ENCODE data around the gene CPAMD8.

DNA sequence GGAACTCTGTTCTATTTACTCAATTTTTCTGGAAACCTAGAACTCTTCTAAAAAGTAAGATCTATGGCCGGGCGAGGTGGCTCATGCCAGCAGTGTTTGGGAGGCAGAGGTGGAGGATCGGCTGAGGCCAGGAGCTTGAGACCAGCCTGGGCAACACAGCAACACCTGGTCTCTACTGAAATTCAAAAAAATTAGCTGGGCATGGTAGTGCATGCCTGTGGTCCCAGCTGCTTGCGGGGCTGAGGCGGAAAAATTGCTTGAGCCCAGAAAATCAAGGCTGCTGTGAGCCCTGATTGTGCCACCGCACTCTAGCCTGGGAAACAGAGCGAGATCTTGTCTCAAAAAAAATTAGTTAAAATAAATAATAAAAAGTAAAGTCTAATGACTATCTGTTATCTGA, 109.2 kb downstream of the CPAMD8 start:
- TF ChIP-seq YBX1 (IDR thresholded peaks at IDR 0.05) (no peak), MXI1 (IDR thresholded peaks at IDR 0.05; ENCODE audit: low read depth, low read length) (no peak), TAF1 (IDR thresholded peaks at IDR 0.05; ENCODE audit: borderline replicate concordance, low read depth, low read length) (no peak), EZH2 (IDR thresholded peaks at IDR 0.05; ENCODE audit: borderline replicate concordance, control insufficient read depth, low read depth, low read length) (no peak), HDAC2 (IDR thresholded peaks at IDR 0.05) (no peak)
- TF ChIP-seq, protein P1, sequence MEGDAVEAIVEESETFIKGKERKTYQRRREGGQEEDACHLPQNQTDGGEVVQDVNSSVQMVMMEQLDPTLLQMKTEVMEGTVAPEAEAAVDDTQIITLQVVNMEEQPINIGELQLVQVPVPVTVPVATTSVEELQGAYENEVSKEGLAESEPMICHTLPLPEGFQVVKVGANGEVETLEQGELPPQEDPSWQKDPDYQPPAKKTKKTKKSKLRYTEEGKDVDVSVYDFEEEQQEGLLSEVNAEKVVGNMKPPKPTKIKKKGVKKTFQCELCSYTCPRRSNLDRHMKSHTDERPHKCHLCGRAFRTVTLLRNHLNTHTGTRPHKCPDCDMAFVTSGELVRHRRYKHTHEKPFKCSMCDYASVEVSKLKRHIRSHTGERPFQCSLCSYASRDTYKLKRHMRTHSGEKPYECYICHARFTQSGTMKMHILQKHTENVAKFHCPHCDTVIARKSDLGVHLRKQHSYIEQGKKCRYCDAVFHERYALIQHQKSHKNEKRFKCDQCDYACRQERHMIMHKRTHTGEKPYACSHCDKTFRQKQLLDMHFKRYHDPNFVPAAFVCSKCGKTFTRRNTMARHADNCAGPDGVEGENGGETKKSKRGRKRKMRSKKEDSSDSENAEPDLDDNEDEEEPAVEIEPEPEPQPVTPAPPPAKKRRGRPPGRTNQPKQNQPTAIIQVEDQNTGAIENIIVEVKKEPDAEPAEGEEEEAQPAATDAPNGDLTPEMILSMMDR (IDR thresholded peaks at IDR 0.05 in 2 of 3, conservative IDR thresholded peaks at IDR 0.05 in 1 of 3; ENCODE audit: control insufficient read depth in 2 of 3, extremely low read depth in 1 of 3, insufficient read depth in 1 of 3, low read depth in 3 of 3, low read length in 3 of 3) = no peak

Measured in GM12878 (cell line).